MCF 10A (cell line): ENCODE data around the gene ATG5. TPM values are rescaled to one million over a fixed set of nuclear protein-coding genes. Genes with fewer than 3 reads are reported as not detected.
"Not testable (repeated sequence)": the region's sequence is repeated elsewhere in the genome, so short reads cannot be mapped to it uniquely, and the experiment has no call there.

Source experiments
- BruUV-seq: library from RNA; stranded (reverse); fragments of 400-500 nt; replicated peaks from 2 replicates; lab custom pipeline; 2021; lab: Mats Ljungman, UMichigan
- CTCF ChIA-PET: fragments of 300-600 bp; sonication (Branson Sonifier 250); formaldehyde crosslinking; extraction: SDS; loops from one replicate; lab custom pipeline; 2021; ENCODE audit warnings: antibody characterized with exemption, inconsistent platforms; lab: Yijun Ruan, JAX
- POLR2A ChIA-PET: fragments of 300-600, 350-650 bp; sonication (Branson Sonifier 250); formaldehyde crosslinking; extraction: SDS; loops from one replicate; lab custom pipeline; 2020; ENCODE audit warnings: antibody characterized with exemption, inconsistent platforms; lab: Yijun Ruan, JAX
- DNase-seq: peaks from one replicate; pipeline ENCODE4 v3.0.0-alpha.2; 2018; ENCODE audit not compliant: unreplicated experiment
- H3K27ac Mint-ChIP-seq: one replicate; pipeline ENCODE4 v1.8.0; 2022; ENCODE audit warnings: mild to moderate bottlenecking, low read depth, mixed read lengths; ENCODE audit not compliant: unreplicated experiment
- H3K27me3 Mint-ChIP-seq: one replicate; pipeline ENCODE4 v1.8.0; 2022; ENCODE audit warnings: mixed read lengths; ENCODE audit not compliant: insufficient read depth, unreplicated experiment
- H3K36me3 Mint-ChIP-seq: one replicate; pipeline ENCODE4 v1.8.0; 2022; ENCODE audit warnings: mild to moderate bottlenecking, moderate library complexity, mixed read lengths; ENCODE audit not compliant: insufficient read depth, unreplicated experiment
- H3K4me1 Mint-ChIP-seq: one replicate; pipeline ENCODE4 v1.8.0; 2022; ENCODE audit warnings: mixed read lengths; ENCODE audit not compliant: insufficient read depth, unreplicated experiment
- H3K4me3 Mint-ChIP-seq: one replicate; pipeline ENCODE4 v1.8.0; 2022; ENCODE audit warnings: mild to moderate bottlenecking, moderate library complexity, mixed read lengths; ENCODE audit not compliant: unreplicated experiment
- H3K9me3 Mint-ChIP-seq: one replicate; pipeline ENCODE4 v1.8.0; 2022; ENCODE audit warnings: mixed read lengths; ENCODE audit not compliant: unreplicated experiment
- CTCF ChIP-seq: fragments of 200-600 bp; IDR thresholded peaks from one replicate; pipeline ENCODE4 v1.8.0; 2022; ENCODE audit warnings: antibody characterized with exemption, mild to moderate bottlenecking; ENCODE audit not compliant: unreplicated experiment
- intact Hi-C: fragments of 100-400 bp; cut with micrococcal nuclease; formaldehyde crosslinking; loops from 2 replicates; pipeline ENCODE4 v1.14.1; 2022
- total RNA-seq: library from RNA; stranded (reverse); gene quantifications from 2 replicates; pipeline ENCODE4 v1.2.3, GENCODE V29; 2022

The ATG5 gene
- total RNA-seq, 1 experiment from 2014 or later: 33.3 TPM

DNA sequence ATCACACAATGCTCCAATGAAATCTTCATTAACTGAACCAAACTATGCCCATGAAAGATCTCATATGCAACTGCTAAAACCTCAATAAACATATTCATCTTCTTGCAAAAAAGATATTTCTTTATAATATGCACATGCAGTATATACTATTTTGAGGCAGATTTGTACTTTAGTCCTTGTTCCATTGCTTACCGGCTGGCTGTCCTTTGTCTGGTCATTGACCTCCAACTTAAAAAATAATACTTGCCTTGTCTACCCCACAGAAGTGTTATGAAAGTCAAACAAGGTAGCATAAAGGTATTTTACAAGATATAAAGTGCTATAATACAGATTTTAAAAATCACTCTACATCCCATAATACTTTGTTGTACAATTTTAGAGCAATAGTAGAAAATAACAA is 88.3 kb downstream of the ATG5 start:
- no peak for DNase-seq
- H3K27me3 Mint-ChIP-seq: no peaks in the 10 kb centered on the region
- no peaks in the 10 kb centered on the region for H3K9me3 Mint-ChIP-seq
- H3K4me1 Mint-ChIP-seq: no peaks in the 10 kb centered on the region
- intact Hi-C loops: no loop called here
- ChIA-PET CTCF (interaction anchor here (1.3 kb wide), 1 partner anchor 13 kb away, joined by 7 read pairs; no protein-coding TSS in a partner anchor), POLR2A (no interaction called here)
- no peak overlapping the region for H3K4me3 Mint-ChIP-seq
- no peak overlapping the region for H3K27ac Mint-ChIP-seq
- no peak for TF ChIP-seq CTCF
- H3K36me3 Mint-ChIP-seq: no peaks in the 10 kb centered on the region
- BruUV-seq: no TSS peak

GRCh38 chr6:106229876-106230445 is 95.6 kb downstream of the ATG5 start:
- H3K27me3 Mint-ChIP-seq, POLR2A ChIA-PET, DNase-seq, H3K27ac Mint-ChIP-seq, H3K4me3 Mint-ChIP-seq, H3K4me1 Mint-ChIP-seq, H3K9me3 Mint-ChIP-seq, intact Hi-C loops, BruUV-seq, H3K36me3 Mint-ChIP-seq: not testable (repeated sequence)
- CTCF ChIA-PET: interaction anchor here (1.1 kb wide), 1 partner anchor 798 kb away, joined by 3 read pairs; no protein-coding TSS in a partner anchor

DNA sequence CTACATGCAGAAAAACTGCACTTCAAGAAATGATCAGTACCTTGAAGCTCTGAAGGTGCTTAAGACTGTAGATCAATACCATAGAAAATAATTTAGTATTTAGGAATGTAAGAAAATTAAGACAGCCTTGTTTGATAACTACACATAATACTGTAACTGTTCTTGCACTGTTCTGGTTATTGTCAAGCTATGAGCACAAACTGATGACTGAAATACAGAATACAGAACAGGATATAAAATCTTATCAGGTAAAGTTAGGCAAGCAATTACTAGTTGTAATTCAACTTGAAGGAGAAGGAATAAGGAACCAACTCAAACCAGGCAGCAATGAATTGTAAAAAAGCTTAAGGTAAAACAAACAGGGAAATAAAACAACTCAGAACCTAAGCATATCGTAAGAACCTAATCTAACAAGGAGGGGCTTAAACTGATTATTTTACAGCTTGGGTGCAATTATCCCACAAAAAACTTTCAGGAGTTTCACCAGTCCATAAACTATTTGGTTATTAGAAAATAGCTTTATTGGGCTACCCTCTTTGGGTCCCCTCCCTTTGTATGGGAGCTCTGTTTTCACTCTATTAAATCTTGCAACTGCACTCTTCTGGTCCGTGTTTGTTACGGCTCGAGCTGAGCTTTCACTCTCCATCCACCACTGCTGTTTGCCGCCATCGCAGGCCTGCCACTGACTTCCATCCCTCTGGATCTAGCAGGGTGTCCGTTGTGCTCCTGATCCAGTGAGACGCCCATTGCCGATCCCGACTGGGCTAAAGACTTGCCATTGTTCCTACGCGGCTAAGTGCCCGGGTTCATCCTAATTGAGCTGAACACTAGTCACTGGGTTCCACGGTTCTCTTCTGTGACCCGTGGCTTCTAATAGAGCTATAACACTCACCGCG is 97.7 kb downstream of the ATG5 start:
- H3K4me3 Mint-ChIP-seq: no peak overlapping the region
- DNase-seq: no peak
- no peaks in the 10 kb centered on the region for H3K9me3 Mint-ChIP-seq
- no peak for TF ChIP-seq CTCF
- CTCF ChIA-PET: interaction anchor here (0.6 to 1.4 kb wide), 4 partner anchors 73 to 1011 kb away, joined by 3 to 4 read pairs (median 4); partner anchors contain the start of gene PRDM1
- no peaks in the 10 kb centered on the region for H3K27me3 Mint-ChIP-seq
- H3K36me3 Mint-ChIP-seq: peaks cover 7% of the 10 kb centered on the region
- peaks cover 4% of the 10 kb centered on the region for H3K4me1 Mint-ChIP-seq
- no peak overlapping the region for H3K27ac Mint-ChIP-seq
- POLR2A ChIA-PET: no interaction called here
- intact Hi-C loops: no loop called here
- no TSS peak for BruUV-seq

GRCh38 chr6:106226676-106227075 is 98.9 kb downstream of the ATG5 start:
- CTCF ChIA-PET: interaction anchor here (0.5 to 1.4 kb wide), 3 partner anchors 140 to 794 kb away, joined by 3 to 8 read pairs (median 4); partner anchors contain the start of gene PRDM1
- TF ChIP-seq CTCF: no peak
- H3K4me3 Mint-ChIP-seq: no peak overlapping the region
- DNase-seq: no peak
- no peaks in the 10 kb centered on the region for H3K27me3 Mint-ChIP-seq
- POLR2A ChIA-PET: no interaction called here
- no peaks in the 10 kb centered on the region for H3K9me3 Mint-ChIP-seq
- peaks cover 7% of the 10 kb centered on the region for H3K36me3 Mint-ChIP-seq
- BruUV-seq: no TSS peak
- no peak overlapping the region for H3K27ac Mint-ChIP-seq
- H3K4me1 Mint-ChIP-seq: peaks cover 4% of the 10 kb centered on the region
- intact Hi-C loops: no loop called here
